ENCODE measurements around the gene ERGIC1.

ERGIC1 gene

DNA sequence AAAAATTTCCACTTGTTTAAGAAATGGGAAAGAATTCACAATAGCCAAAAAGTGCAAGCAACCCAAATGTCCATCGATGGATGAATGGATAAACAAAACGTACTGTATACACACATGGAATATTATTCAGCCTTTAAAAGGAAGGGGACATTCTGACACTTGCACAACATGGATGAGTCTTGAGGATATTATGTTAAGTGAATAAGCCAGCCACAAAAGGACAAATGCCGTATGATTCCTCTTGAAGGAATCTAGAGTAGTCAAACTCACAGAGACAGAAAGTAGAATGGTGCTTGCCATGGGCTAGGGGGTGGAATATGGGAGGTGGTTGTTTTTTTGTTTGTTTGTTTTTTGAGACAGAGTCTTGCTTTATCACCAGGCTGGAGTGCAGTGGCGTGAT lies 145.7 kb downstream of the ERGIC1 start:
- no peak for DNase-seq (ENCODE audit: low read depth, low spot score)

DNA sequence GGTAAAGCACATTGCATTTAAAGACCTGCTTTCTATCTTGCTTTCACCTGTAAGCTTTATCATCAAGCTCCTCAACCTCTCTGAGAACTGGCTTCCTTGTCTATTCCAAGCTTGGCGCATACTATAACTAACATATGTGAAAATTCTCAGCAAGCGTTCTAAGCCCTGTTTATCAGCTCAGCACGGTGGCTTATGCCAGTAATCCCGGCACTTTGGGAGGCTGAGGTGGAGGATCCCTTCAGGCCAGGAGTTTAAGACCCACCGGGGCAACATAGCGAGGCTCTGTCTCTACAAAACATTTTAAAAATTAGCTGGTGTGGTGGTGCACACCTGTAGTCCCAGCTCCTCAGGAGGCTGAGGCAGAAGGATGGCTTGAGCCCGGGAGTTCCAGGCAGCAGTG lies 147.9 kb downstream of the ERGIC1 start:
- no peak for DNase-seq (ENCODE audit: low read depth, low spot score)

DNA sequence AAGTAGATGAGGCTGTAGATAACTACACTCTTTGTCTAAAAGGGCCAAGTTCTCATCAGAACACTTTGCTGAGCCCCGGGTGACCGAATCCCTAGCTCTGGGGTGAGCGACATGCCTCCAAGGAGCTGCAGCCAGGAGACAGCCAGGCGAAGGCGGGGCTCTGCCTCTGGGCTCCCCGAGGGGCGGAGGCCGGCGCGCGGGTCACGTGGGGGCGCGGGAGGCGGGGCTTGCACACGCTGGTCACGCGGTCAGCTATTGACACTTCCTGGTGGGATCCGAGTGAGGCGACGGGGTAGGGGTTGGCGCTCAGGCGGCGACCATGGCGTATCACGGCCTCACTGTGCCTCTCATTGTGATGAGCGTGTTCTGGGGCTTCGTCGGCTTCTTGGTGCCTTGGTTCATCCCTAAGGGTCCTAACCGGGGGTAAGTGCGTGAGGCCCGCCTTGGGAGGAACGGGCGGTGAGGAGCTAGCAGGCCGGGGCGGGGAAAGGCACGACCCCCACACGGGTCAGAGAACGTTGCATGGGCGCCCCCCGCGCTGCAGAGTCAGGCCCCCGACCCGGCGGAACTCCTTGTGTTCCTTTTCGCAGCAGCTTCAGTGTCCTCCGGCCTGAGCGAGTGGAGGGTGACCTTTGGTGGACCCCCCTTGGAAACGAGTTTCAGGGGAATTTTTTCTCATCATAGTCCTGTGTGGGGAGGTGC lies 149.6 kb downstream of the ERGIC1 start, which contains the start of gene ATP6V0E1:
Gene ATP6V0E1, plus strand, starts transcription at position 230 of the 702 bp plus-strand sequence. Its CDS starts 90 bp downstream, at position 320.
- DNase-seq (ENCODE audit: low read depth, low spot score) = peak; percentile 47

DNA sequence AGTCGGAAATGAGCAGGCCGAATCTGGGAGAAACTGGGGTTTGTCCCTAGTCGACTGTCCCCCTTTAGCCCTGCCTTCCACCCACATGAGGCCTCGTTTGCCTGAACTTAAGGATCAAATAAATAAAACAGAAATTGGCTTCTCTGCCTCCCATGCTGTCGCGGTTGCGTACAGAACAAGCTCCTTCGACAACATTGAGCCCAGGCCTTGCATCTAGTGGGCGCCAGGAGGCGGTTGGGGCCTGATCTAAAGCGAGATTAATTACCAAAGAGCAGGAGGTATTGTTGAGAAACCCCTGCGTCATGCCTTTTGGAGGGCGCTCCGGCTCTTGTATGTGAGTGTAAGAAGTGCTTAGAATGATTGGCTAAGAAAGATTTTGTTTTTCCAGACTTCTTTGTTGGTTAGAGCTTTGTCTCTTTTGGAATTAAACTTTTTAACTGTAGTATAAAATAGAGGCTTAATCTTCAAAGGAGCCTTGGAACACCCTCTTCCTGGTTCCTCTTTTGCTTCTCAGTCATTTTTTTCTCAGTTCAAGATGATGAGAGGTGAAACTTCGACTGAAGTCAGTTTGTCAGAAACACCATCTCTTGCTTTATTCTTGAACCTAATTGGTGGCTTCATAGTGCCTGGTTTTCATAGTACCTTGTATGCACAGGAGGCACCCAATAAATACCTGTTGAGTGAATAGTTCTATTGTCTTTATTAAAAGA lies 150.3 kb downstream of the ERGIC1 start:
- peak; percentile 38 for DNase-seq (ENCODE audit: low read depth, low spot score)

DNA sequence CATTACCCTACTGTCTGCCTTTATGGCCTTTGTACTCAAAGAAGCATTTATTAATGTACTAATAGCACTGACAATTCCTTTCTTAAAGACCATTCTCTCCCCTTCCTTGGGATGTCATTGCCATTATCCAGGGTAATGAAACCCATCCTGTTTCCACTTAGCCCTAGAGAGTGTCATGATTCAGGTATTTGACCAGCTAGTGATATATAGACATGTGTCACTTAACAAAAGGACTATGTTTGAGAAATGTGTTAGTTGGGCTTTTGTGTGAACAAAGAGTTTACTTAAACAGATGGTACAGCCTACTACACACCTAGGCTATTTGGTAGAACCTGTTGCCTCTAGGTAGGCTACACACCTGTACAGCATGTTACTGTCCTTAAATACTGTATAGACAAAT lies 151.5 kb downstream of the ERGIC1 start:
- no peak for DNase-seq (ENCODE audit: low read depth, low spot score)

DNA sequence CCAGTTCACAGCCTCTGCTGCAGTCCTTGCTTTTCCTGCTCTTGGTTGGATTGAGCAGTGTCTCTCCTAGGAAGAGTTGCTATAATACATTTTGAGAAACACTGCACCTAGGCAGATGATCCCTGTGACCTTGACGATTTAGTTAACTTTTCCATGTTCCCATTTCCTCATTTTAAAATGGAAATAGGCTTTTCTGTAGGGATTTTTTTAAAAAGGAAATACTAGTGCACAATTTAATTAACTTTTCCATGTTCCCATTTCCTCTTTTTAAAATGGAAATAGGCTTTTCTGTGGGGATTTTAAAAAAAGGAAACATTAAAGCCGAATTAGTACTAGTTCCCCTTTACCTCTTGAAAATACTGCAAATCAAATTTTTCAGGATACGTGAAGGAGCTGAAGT lies 154.2 kb downstream of the ERGIC1 start:
- DNase-seq (ENCODE audit: low read depth, low spot score) = no peak

DNA sequence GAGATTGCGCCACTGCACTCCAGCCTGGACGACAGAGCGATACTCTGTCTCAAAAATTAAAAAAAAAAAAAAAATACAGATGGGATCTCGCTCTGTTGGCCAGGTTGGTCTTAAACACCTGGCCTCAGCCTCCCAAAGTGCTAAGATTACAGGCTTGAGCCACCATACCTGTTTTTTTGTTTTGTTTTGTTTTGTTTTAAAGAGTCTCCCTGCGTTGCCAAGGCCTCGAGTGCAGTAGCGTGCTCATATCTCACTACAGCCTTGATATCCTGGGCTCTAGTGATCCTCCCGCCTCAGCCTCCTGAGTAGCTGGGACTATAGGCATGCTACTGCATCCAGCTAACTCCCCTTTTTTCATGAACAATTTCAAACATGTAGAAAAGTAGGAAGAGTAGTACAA lies 156.7 kb downstream of the ERGIC1 start:
- no peak for DNase-seq (ENCODE audit: low read depth, low spot score)

DNA sequence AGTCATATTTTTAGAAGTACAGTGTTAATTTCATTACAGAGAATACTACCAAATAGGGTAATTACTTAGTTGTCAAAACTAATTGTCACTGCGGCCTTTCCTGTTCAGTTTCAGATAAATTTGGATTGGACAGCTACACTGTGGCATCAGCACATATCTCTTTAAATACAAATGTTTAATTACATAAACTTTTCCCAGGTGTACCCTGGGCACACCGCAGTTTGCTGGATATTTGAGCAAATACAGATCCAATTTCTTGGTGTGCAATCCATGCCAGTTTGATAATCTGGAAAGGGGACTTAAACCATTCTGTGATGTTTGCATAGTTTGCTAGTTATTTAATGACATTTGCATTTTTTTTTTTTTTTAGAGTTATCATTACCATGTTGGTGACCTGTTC lies 160.4 kb downstream of the ERGIC1 start:
- DNase-seq (ENCODE audit: low read depth, low spot score) = no peak

DNA sequence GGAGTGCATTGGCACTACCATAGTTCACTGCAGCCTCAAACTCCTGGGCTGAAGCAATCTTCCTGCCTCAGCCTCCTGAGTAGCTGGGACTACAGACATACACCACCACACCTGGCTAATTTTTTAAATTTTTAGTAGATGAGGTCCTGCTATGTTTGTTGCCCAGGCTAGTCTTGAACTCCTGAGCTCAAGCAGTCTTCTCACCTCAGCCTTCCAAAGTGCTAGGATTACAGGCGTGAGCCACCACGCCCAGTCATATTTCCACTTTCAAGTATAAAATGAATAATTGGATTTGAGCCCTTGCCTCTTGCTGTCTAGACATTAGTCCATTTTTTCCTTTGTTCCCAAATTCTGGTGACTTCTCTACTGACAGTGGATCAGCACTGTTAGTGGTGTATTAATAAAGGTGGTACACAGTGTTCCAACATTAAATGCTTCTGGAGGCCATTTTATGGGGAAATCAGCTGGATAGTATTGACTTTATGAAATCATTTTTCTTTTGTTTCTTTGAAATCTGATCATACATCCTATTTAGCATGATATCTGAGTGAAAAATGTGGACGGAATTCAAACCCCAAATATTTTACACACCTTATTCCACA lies 165.4 kb downstream of the ERGIC1 start:
- no peak for DNase-seq (ENCODE audit: low read depth, low spot score)

DNA sequence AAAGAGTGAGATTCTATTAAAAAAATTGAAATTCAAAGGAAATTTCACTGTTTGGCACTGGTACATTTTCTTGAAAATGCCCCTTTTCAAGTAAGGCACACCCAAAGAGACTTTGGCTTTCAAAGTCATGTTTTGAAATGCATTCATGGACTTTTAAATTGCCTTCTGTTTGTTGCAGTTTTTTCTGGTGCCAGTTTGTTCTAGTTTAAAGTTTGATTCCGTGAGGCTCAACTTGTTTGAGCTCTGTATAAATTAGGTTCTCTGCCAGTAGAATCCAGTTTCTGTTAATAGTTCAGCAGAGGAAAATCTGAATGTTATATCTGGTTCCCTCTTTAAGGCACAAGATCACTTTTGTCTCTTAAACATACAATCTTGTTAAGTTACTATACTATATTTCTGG lies 165.9 kb downstream of the ERGIC1 start:
- DNase-seq (ENCODE audit: low read depth, low spot score) = no peak

DNA sequence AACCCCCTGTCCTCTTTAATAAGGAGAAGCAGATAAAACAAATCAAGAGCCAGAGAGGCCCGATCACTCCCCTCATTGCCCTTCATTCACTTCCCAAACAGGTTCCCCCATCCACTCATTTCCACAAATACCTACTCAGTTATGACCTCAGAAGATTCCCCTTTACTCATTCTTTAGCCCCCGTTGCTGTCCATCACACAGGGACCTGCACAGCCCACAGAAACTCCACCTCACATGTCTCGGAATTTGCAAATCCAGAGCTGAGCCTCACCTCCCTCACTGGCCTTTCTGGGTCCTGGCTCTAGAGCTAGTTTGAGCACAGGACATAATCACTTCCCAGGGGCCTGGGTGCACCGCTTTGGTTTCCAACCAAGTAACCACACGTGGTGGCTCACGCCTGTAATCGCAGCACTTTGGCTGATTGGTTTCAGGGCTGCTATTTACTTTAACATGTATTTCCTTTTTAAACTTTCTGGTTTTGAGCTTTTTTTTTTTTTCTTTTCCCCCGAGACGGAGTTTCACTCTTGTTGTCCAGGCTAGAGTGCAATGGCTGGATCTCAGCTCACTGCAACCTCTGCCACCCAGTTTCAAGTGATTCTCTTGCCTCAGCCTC lies 167.3 kb downstream of the ERGIC1 start:
- no peak for DNase-seq (ENCODE audit: low read depth, low spot score)
